K562 (cell line): Measurements from ENCODE around the gene EMC10. TPM values are rescaled to one million over a fixed set of nuclear protein-coding genes. Genes with fewer than 3 reads are reported as not detected.
A peak's percentile ranks its signal among the peaks of the same experiment; 100 is the strongest.

Source experiments
- ATAC-seq: fragments of 200-7000 bp; cut with Tn5 transposase; 3 replicates; pipeline ENCODE4 v1.9.1; 2020; ENCODE audit warnings: moderate library complexity
- BruUV-seq: library from RNA; stranded (reverse); fragments of 400-500 nt; replicated peaks from 2 replicates; lab custom pipeline; 2021; lab: Mats Ljungman, UMichigan
- CTCF ChIA-PET: fragments of 300-600 bp; formaldehyde crosslinking; extraction: SDS; loops from one replicate; lab custom pipeline; 2021; ENCODE audit warnings: low intra/inter-chr PET ratio; lab: Yijun Ruan, JAX
- POLR2A ChIA-PET: fragments of 300-600, 350-650 bp; sonication (Branson Sonifier 250); formaldehyde crosslinking; extraction: SDS; loops from one replicate; lab custom pipeline; 2021; ENCODE audit warnings: antibody characterized with exemption, inconsistent platforms; lab: Yijun Ruan, JAX
- DNase-seq, 4 experiments: peaks; one replicate each; pipeline versions ENCODE4 v3.0.0 to v3.0.0-alpha.2; 2011 to 2018; ENCODE audit warnings: low spot score in 3 of 4, mixed read lengths in 3 of 4; ENCODE audit errors: extremely low read depth in 1 of 4
- FAIRE-seq: peaks from 2 replicates; lab custom pipeline; 2011; peaks lifted over from hg19 to GRCh38; lab: Jason Lieb, UNC
- H2AFZ ChIP-seq: 2 replicates; pipeline ENCODE4 v1.6.0; 2011; ENCODE audit warnings: low read depth, low read length, control low read depth, inconsistent platforms
- H3K27ac ChIP-seq: fragments of 200-600 bp; 3 replicates; pipeline ENCODE4 v1.8.0; 2011; ENCODE audit warnings: low read depth, mild to moderate bottlenecking, control low read depth, inconsistent platforms, low read length, moderate library complexity, mixed read lengths; ENCODE audit errors: extremely low read depth
- H3K27me3 ChIP-seq, 2 experiments: fragments of 300-600 bp in 1 of 2; 2 replicates in 1 of 2; 3 replicates in 1 of 2; pipeline versions ENCODE4 v1.6.0 to v1.8.0; 2011; ENCODE audit warnings: inconsistent platforms in 2 of 2, low read length in 2 of 2, mild to moderate bottlenecking in 1 of 2, mixed read lengths in 1 of 2, moderate library complexity in 1 of 2; ENCODE audit not compliant: control insufficient read depth in 2 of 2, insufficient read depth in 2 of 2
- H3K36me3 ChIP-seq: fragments of 300-600 bp; 3 replicates; pipeline ENCODE4 v1.8.0; 2011; ENCODE audit warnings: mild to moderate bottlenecking, low read length, inconsistent platforms; ENCODE audit not compliant: control insufficient read depth, insufficient read depth
- H3K4me1 ChIP-seq, 2 experiments: fragments of 200-600 bp in 1 of 2; replicated peaks in 1 of 2; 2 replicates in 1 of 2; 3 replicates in 1 of 2; pipeline versions ENCODE4 v1.5.1 to v1.8.0; 2011; ENCODE audit warnings: inconsistent platforms in 2 of 2, low read length in 2 of 2, mild to moderate bottlenecking in 1 of 2, mixed read lengths in 1 of 2, moderate library complexity in 1 of 2; ENCODE audit not compliant: control insufficient read depth in 2 of 2, insufficient read depth in 2 of 2
- H3K4me2 ChIP-seq: 2 replicates; pipeline ENCODE4 v1.6.1; 2011; ENCODE audit warnings: low read length, control low read depth, inconsistent platforms, mixed read lengths; ENCODE audit not compliant: insufficient read depth
- H3K4me3 ChIP-seq: fragments of 200-600 bp; sonication (generic), shearing (Covaris generic); 2 replicates; pipeline ENCODE4 v1.5.1; 2016; ENCODE audit warnings: control low read depth, inconsistent platforms
- H3K79me2 ChIP-seq: fragments of 200-600 bp; 3 replicates; pipeline ENCODE4 v1.8.0; 2011; ENCODE audit warnings: low read length, inconsistent platforms; ENCODE audit not compliant: control insufficient read depth, insufficient read depth
- H3K9ac ChIP-seq, 2 experiments: 2 replicates each; pipeline versions ENCODE4 v1.6.0 to v1.6.1; 2011; ENCODE audit warnings: low read depth in 2 of 2, low read length in 2 of 2, control low read depth in 1 of 2, inconsistent platforms in 1 of 2, mild to moderate bottlenecking in 1 of 2, mixed read lengths in 1 of 2; ENCODE audit not compliant: insufficient read depth in 1 of 2
- H3K9me1 ChIP-seq: one replicate; pipeline ENCODE4 v1.6.0; 2011; ENCODE audit warnings: inconsistent platforms, mild to moderate bottlenecking, low read length, moderate library complexity; ENCODE audit not compliant: control insufficient read depth, insufficient read depth
- H3K9me3 ChIP-seq: replicated peaks from 2 replicates; pipeline ENCODE4 v1.5.1; 2011; ENCODE audit warnings: low read depth, low read length, inconsistent platforms; ENCODE audit not compliant: control insufficient read depth, insufficient read depth
- H4K20me1 ChIP-seq: replicated peaks from 2 replicates; pipeline ENCODE4 v1.6.1; 2011; ENCODE audit warnings: low read length, inconsistent platforms, mixed read lengths; ENCODE audit not compliant: control insufficient read depth, insufficient read depth
- CTBP1 ChIP-seq: fragments of 450-650 bp; IDR thresholded peaks from 2 replicates; pipeline ENCODE4 v1.6.1; 2016; ENCODE audit warnings: borderline replicate concordance
- KDM5B ChIP-seq: fragments of 200-600 bp; sonication (generic); IDR thresholded peaks from 2 replicates; pipeline ENCODE4 v1.6.1; 2012; ENCODE audit warnings: low read depth, mild to moderate bottlenecking, moderate library complexity, low read length, control low read depth, inconsistent platforms; ENCODE audit not compliant: insufficient replicate concordance
- SMAD4 ChIP-seq: fragments of 250-450 bp; sonication (Bioruptor Pico); conservative IDR thresholded peaks from 2 replicates; pipeline ENCODE4 v1.8.0; 2021; ENCODE audit warnings: inconsistent platforms, mild to moderate bottlenecking, moderate library complexity
- WGBS: fragments of 100-300 bp; shearing (Covaris generic); methylation state at CpG from one replicate; pipeline ENCODE4 v1.1.6; 2016; ENCODE audit warnings: low coverage, mixed read lengths; ENCODE audit not compliant: insufficient coverage; ENCODE audit errors: missing lambda C conversion rate; 5-methylcytosine and 5-hydroxymethylcytosine counted together
- in situ Hi-C: fragments of 300-500 bp; cut with MboI; formaldehyde crosslinking; loops from 4 replicates; pipeline ENCODE4 v1.15.0; 2018; ENCODE audit warnings: inconsistent platforms, mixed read lengths
- intact Hi-C: fragments of 100-400 bp; cut with micrococcal nuclease; formaldehyde crosslinking; loops from 2 replicates; pipeline ENCODE4 v1.14.2; 2022
- polyA plus RNA-seq, 8 experiments: library from polyadenylated mRNA; depleted of rRNA in 4 of 8; stranded (reverse) in 5 of 8; unstranded in 3 of 8; fragments of >200 nt; fragmentation: Nextera tagmentation in 2 of 8; fragmentation: Illumina TruSeq in 1 of 8; extraction: Ambion mirVana in 2 of 8; extraction: Trizol in 1 of 8; gene quantifications; 2 replicates each; pipeline versions ENCODE4 v1.2.1 to v1.2.3, GENCODE V29; 2011 to 2014; ENCODE audit warnings: inconsistent platforms in 1 of 8, missing spikeins in 1 of 8
- total RNA-seq, 7 experiments: library from RNA; depleted of rRNA in 6 of 7; stranded (reverse); fragments of >200 nt in 6 of 7; fragmentation: Illumina TruSeq in 2 of 7; extraction: Trizol in 2 of 7; gene quantifications; 2 replicates each; pipeline versions ENCODE4 v1.2.1 to v1.2.3, GENCODE V29; 2011 to 2021; ENCODE audit warnings: low replicate concordance in 1 of 7
- TF ChIP-seq, protein P1 (sequence below): sonication (generic); formaldehyde crosslinking; IDR thresholded peaks from 2 replicates; pipeline ENCODE4 v1.9.0; 2022; ENCODE audit warnings: mild to moderate bottlenecking, missing genetic modification reagents
- TF ChIP-seq, protein P2 (sequence below): sonication (generic); formaldehyde crosslinking; IDR thresholded peaks from 2 replicates; pipeline ENCODE4 v1.9.0; 2022; ENCODE audit warnings: mild to moderate bottlenecking, missing genetic modification reagents

Gene EMC10
- total and polyA plus RNA-seq, 9 of the 15 experiments (the other 6 are each of a cell fraction or from before 2014, with no cell fraction given): 1.4 to 46.0 (median 13.1) TPM

DNA sequence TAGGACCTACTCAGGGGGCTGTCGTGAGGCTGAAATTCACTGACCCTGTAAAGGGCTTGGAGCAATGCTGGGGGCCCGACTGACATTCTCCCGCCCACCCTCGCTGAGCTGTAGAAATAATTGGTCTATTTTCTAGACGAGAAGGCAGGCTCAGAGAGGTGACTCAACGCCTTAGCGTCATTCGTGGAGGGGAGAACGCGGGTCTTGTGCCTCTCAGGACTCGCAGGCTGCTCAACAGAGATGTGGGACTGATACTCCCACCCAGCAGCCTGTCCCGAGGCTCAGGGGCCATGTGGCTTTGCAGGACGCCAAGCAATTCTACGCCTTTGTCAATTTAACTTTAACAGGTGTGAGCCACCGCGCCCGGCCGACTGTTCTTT is 61.0 kb downstream of the EMC10 start:
- Histone ChIP-seq H3K9me3 (peaks cover 3% of the 10 kb centered on the region), H3K36me3 (no peaks in the 10 kb centered on the region), H3K79me2 (no peaks in the 10 kb centered on the region), H3K9me1 (no peaks in the 10 kb centered on the region), H3K27ac (no peak overlapping the region), H3K4me3 (no peak overlapping the region), H3K4me1 (peaks cover 0 to 3% of the 10 kb centered on the region in 2 experiments; a peak in 1 of 5 replicates), H2AFZ (no peak overlapping the region), H3K27me3 (peaks cover 0 to 5% of the 10 kb centered on the region in 2 experiments; a peak in 1 of 5 replicates), H3K4me2 (no peak overlapping the region), H3K9ac (no peak overlapping the region), H4K20me1 (peaks cover 2% of the 10 kb centered on the region; the same call in 1 of the 2 replicates)
- BruUV-seq: no TSS peak
- TF ChIP-seq, protein P1, sequence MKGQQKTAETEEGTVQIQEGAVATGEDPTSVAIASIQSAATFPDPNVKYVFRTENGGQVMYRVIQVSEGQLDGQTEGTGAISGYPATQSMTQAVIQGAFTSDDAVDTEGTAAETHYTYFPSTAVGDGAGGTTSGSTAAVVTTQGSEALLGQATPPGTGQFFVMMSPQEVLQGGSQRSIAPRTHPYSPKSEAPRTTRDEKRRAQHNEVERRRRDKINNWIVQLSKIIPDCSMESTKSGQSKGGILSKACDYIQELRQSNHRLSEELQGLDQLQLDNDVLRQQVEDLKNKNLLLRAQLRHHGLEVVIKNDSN (CRISPR knock-in tag): 0 out of 2 replicates have a peak, but pooled peaks have one; percentile 3
- no peak for TF ChIP-seq SMAD4
- no peak for TF ChIP-seq CTBP1
- TF ChIP-seq, protein P2, sequence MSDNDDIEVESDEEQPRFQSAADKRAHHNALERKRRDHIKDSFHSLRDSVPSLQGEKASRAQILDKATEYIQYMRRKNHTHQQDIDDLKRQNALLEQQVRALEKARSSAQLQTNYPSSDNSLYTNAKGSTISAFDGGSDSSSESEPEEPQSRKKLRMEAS (CRISPR knock-in tag): peak; percentile 19; the same call in 1 of the 2 replicates
- TF ChIP-seq KDM5B: no peak
- ChIA-PET POLR2A (interaction anchor here (0.6 to 1.2 kb wide), 4 partner anchors 9 to 373 kb away, joined by 3 to 4 read pairs (median 3); no protein-coding TSS in a partner anchor), CTCF (interaction anchor here (0.7 to 1.8 kb wide), 5 partner anchors 20 to 246 kb away, joined by 3 to 12 read pairs (median 4); no protein-coding TSS in a partner anchor)
- intact Hi-C loops (loop anchor here (1.0 to 10.0 kb wide), 6 partner anchors 19 to 385 kb away; no protein-coding TSS in a partner anchor), in situ Hi-C loops (loop anchor here (10.0 kb wide), 1 partner anchor 378 kb away; the partner anchor contains the start of gene KLK4)
- DNase-seq (no peak), ATAC-seq (no peak), FAIRE-seq (no peak)
- 45% methylated on average over 18 of the region's 18 CpGs for WGBS
